Endothelial cell of umbilical vein (primary cell): ENCODE data around the gene CPT1A.

Experiments used
- EZH2 ChIP-seq: IDR thresholded peaks from 2 replicates; pipeline ENCODE4 v1.6.1; 2012; ENCODE audit warnings: borderline replicate concordance, low read depth, mild to moderate bottlenecking, moderate library complexity, low read length, inconsistent platforms; ENCODE audit not compliant: severe bottlenecking
- POLR2A ChIP-seq: IDR thresholded peaks from 2 replicates; pipeline ENCODE4 v1.6.1; 2012; ENCODE audit warnings: low read depth, mild to moderate bottlenecking, control low read depth, low read length
- POLR2AphosphoS5 ChIP-seq: IDR thresholded peaks from 2 replicates; pipeline ENCODE4 v1.6.1; 2012; ENCODE audit warnings: low read depth, mild to moderate bottlenecking, control low read depth, low read length, moderate library complexity; ENCODE audit not compliant: insufficient read depth
- TF ChIP-seq, protein P1 (sequence below), 2 donors: IDR thresholded peaks; 1 replicate in 1 of 2; 2 replicates in 1 of 2; pipeline ENCODE4 v1.5.1; 2011; ENCODE audit warnings: low read length in 2 of 2, mild to moderate bottlenecking in 2 of 2, moderate library complexity in 2 of 2, control low read depth in 1 of 2, inconsistent platforms in 1 of 2, low read depth in 1 of 2; ENCODE audit not compliant: insufficient read depth in 1 of 2; ENCODE audit errors: extremely low read depth in 1 of 2
- TF ChIP-seq, protein P2 (sequence below): IDR thresholded peaks from 2 replicates; pipeline ENCODE4 v1.6.1; 2011; ENCODE audit not compliant: insufficient read depth, insufficient read length

DNA sequence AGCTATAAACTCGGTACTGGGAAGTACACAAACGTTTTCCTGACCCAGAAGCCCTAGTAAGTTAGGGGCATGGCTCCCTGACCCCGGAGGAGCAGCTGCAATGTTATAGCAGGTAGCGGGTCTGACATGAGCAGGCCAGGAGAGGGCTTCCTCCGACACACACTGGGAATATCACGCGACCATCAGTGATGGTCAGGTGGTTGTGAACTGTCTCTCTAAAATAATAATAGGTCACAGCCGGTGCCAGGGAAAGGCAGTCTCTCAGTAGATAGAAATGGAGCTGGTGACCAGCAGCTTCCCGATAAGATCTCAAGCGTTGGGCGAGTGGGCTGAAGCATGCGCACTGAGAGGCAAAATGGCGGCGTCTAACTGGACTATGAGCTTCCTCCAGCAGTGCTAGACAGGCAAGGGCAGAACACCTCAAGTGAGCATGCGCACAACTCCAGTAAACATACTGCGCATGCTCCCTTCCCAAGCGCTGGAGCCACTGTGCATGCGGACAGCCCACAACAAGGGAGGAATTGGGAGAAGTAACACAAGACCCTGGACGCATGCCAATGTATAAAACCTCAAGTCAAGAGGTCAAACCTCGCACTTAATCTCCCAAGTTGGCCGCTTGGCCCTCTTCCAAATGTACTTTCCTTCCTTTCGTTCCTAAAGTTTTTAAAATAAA lies 68.1 kb downstream of the CPT1A start:
- no peak for TF ChIP-seq EZH2
- TF ChIP-seq, protein P1, sequence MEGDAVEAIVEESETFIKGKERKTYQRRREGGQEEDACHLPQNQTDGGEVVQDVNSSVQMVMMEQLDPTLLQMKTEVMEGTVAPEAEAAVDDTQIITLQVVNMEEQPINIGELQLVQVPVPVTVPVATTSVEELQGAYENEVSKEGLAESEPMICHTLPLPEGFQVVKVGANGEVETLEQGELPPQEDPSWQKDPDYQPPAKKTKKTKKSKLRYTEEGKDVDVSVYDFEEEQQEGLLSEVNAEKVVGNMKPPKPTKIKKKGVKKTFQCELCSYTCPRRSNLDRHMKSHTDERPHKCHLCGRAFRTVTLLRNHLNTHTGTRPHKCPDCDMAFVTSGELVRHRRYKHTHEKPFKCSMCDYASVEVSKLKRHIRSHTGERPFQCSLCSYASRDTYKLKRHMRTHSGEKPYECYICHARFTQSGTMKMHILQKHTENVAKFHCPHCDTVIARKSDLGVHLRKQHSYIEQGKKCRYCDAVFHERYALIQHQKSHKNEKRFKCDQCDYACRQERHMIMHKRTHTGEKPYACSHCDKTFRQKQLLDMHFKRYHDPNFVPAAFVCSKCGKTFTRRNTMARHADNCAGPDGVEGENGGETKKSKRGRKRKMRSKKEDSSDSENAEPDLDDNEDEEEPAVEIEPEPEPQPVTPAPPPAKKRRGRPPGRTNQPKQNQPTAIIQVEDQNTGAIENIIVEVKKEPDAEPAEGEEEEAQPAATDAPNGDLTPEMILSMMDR (IDR thresholded peaks at IDR 0.05; ENCODE audit: extremely low read depth in 1 of 2, insufficient read depth in 1 of 2, low read depth in 1 of 2, low read length in 2 of 2), result no peak
- TF ChIP-seq POLR2A, result no peak
- TF ChIP-seq POLR2AphosphoS5, result no peak
- TF ChIP-seq, protein P2, sequence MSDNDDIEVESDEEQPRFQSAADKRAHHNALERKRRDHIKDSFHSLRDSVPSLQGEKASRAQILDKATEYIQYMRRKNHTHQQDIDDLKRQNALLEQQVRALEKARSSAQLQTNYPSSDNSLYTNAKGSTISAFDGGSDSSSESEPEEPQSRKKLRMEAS, result no peak
